Activated T-cell treated with anti-CD3 and anti-CD28 coated beads for 4 hours (primary cell): ENCODE data around the gene PMEPA1.

Experiments used
- DNase-seq: peaks from one replicate; pipeline ENCODE4 v3.0.0-alpha.2; 2020

PMEPA1 gene

GRCh38 chr20:57736738-57737347 lies 27.0 kb upstream of the PMEPA1 start:
- DNase-seq, result no peak

GRCh38 chr20:57735831-57736737 lies 26.3 kb upstream of the PMEPA1 start:
- no peak for DNase-seq

GRCh38 chr20:57734754-57735153 lies 24.9 kb upstream of the PMEPA1 start:
- no peak for DNase-seq

- no peak for DNase-seq
Observed at GRCh38 chr20:57732226-57732625, 22.4 kb upstream of the PMEPA1 start.

- no peak for DNase-seq
Observed at GRCh38 chr20:57728762-57729161, 18.9 kb upstream of the PMEPA1 start.

GRCh38 chr20:57727863-57728262 lies 18.0 kb upstream of the PMEPA1 start:
- no peak for DNase-seq

GRCh38 chr20:57725636-57726035 lies 15.8 kb upstream of the PMEPA1 start:
- DNase-seq, result no peak

GRCh38 chr20:57724610-57725405 lies 15.0 kb upstream of the PMEPA1 start:
- DNase-seq, result no peak

GRCh38 chr20:57723816-57724215 lies 14.0 kb upstream of the PMEPA1 start:
- DNase-seq, result no peak

- no peak for DNase-seq
Observed at GRCh38 chr20:57719951-57720350, 10.1 kb upstream of the PMEPA1 start.

- DNase-seq, result peak; percentile 84
Observed at GRCh38 chr20:57718490-57719009, 8.7 kb upstream of the PMEPA1 start.

- DNase-seq, result no peak
Observed at GRCh38 chr20:57717797-57718196, 8.0 kb upstream of the PMEPA1 start.

GRCh38 chr20:57716901-57717300 lies 7.1 kb upstream of the PMEPA1 start:
- DNase-seq, result no peak

GRCh38 chr20:57716202-57716601 lies 6.4 kb upstream of the PMEPA1 start:
- no peak for DNase-seq

- no peak for DNase-seq
Observed at GRCh38 chr20:57715268-57715904, 5.6 kb upstream of the PMEPA1 start.

GRCh38 chr20:57714409-57715267 lies 4.8 kb upstream of the PMEPA1 start:
- no peak for DNase-seq

GRCh38 chr20:57713951-57714350 lies 4.1 kb upstream of the PMEPA1 start:
- no peak for DNase-seq

- no peak for DNase-seq
Observed at GRCh38 chr20:57713505-57713903, 3.7 kb upstream of the PMEPA1 start.

- DNase-seq, result no peak
Observed at GRCh38 chr20:57712851-57713504, 3.2 kb upstream of the PMEPA1 start.

GRCh38 chr20:57712341-57712740 lies 2.5 kb upstream of the PMEPA1 start:
- DNase-seq, result no peak

- DNase-seq, result no peak
Observed at GRCh38 chr20:57711826-57712225, 2.0 kb upstream of the PMEPA1 start.
